Mesodermal cell (in vitro differentiated cells): ENCODE data around the gene SSTR5.
"Not testable (repeated sequence)": the region's sequence is repeated elsewhere in the genome, so short reads cannot be mapped to it uniquely, and the experiment has no call there.

Experiments
- H3K27ac ChIP-seq: 2 replicates; pipeline ENCODE4 v1.7.0; 2013; ENCODE audit warnings: mild to moderate bottlenecking, low read depth, low read length, moderate library complexity; ENCODE audit not compliant: severe bottlenecking
- H3K36me3 ChIP-seq: 2 replicates; pipeline ENCODE4 v1.7.1; 2013; ENCODE audit warnings: mild to moderate bottlenecking, low read length, moderate library complexity; ENCODE audit not compliant: control insufficient read depth, insufficient read depth
- H3K4me1 ChIP-seq: one replicate; pipeline ENCODE4 v1.7.1; 2013; ENCODE audit warnings: mild to moderate bottlenecking, low read length; ENCODE audit not compliant: insufficient read depth, control insufficient read depth, poor library complexity, severe bottlenecking
- H3K4me3 ChIP-seq: 2 replicates; pipeline ENCODE4 v1.7.0; 2013; ENCODE audit warnings: low read length, control low read depth, mild to moderate bottlenecking; ENCODE audit not compliant: insufficient read depth, poor library complexity, severe bottlenecking; ENCODE audit errors: extremely low read depth
- H3K9me3 ChIP-seq: 2 replicates; pipeline ENCODE4 v1.7.1; 2013; ENCODE audit warnings: mild to moderate bottlenecking, low read length, moderate library complexity; ENCODE audit not compliant: control insufficient read depth
- WGBS, 2 experiments: methylation state at CpG; one replicate each; pipeline ENCODE4 v1.1.5; 2013; ENCODE audit warnings: missing lambda C conversion rate in 2 of 2; ENCODE audit not compliant: insufficient coverage in 2 of 2; 5-methylcytosine and 5-hydroxymethylcytosine counted together

SSTR5 gene

GRCh38 chr16:1082952-1083675, 10.6 kb downstream of the SSTR5 start:
- Histone ChIP-seq H3K4me3 (no peak overlapping the region), H3K36me3 (no peaks in the 10 kb centered on the region), H3K9me3 (peaks cover 12% of the 10 kb centered on the region), H3K27ac (no peak overlapping the region), H3K4me1 (peaks cover 17% of the 10 kb centered on the region)
- 89 to 93% methylated on average over 25 to 30 of the region's 34 CpGs for whole genome bisulfite sequencing, 2 experiments

- Histone ChIP-seq H3K4me1 (peaks cover 23% of the 10 kb centered on the region), H3K9me3 (peaks cover 12% of the 10 kb centered on the region), H3K36me3 (no peaks in the 10 kb centered on the region), H3K4me3 (no peak overlapping the region), H3K27ac (no peak overlapping the region)
- WGBS, 2 experiments = 90 to 98% methylated on average over 5 of the region's 6 CpGs
Measured at GRCh38 chr16:1084971-1085370, 12.4 kb downstream of the SSTR5 start.

DNA sequence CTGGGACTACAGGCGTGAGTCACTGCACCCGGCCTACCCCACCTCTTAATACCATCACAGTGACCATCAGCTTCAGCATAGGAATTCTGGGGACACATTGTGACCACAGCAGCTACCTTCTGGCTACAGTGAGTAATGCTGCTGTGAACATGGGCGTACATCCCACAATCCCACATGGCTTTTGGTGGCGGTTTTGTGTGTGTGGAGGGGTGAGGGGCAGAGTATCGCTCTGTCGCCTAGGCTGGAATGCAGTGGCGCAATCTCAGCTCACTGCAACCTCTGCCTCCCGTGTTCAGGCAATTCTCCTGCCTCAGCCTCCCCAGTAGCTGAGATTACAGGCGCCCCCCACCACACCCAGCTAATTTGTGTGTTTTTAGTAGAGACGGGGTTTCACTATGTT, 13.9 kb downstream of the SSTR5 start:
- not testable (repeated sequence) for H3K4me3 ChIP-seq, H3K36me3 ChIP-seq, H3K27ac ChIP-seq
- Histone ChIP-seq H3K9me3 (peaks cover 12% of the 10 kb centered on the region), H3K4me1 (peaks cover 24% of the 10 kb centered on the region)
- WGBS, 2 experiments = 91 to 100% methylated on average over 2 to 6 of the region's 10 CpGs

DNA sequence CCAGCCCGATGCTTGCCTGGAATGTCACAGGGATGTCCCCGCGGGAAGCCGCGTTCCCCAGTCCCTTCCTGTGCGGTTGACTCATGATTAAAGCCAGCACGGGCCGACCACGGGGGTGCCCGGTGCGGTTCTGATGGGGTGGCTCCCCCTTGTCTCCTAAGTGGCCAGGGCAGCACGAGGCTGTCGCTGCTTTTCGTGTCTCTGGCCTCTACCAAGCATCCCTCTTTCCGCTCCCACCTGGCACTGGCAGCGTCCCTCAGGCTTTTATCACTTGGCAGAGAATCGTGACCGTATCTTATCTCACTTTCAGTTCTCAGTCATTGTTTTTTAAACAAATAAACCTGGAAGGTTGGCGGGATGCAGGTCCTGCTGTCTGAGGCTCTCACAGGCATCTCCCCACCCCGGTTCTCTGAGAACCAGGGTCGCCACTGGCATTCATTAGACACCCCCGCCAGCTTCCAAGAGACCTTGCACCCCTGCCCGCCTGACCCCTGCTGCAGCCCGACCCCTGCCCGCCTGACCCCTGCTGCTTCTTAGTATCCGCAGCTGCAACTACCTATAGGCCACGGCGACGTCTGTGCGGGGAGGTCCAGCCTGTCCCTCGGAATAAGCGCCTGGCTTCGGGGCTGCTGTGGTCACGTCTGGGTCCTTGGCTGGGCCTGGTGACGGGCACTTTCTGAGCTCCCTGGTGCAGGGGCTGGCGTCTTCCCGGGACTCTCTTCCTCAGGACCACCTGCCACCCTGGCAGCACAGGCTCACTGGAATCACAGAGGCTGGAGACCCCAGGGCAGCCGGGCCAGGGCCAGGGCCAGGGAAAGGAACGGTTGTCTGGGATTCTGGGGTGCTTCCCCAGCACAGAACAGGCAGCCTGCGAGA, 16.0 kb downstream of the SSTR5 start:
- Histone ChIP-seq H3K9me3 (peaks cover 12% of the 10 kb centered on the region), H3K4me1 (peaks cover 12% of the 10 kb centered on the region), H3K36me3 (no peaks in the 10 kb centered on the region), H3K4me3 (no peak overlapping the region), H3K27ac (no peak overlapping the region)
- 81 to 84% methylated on average over 37 to 40 of the region's 40 CpGs for WGBS, 2 experiments

- no peaks in the 10 kb centered on the region for H3K36me3 ChIP-seq
- peaks cover 12% of the 10 kb centered on the region for H3K9me3 ChIP-seq
- H3K27ac ChIP-seq = no peak overlapping the region
- WGBS, 2 experiments = 95 to 97% methylated on average over 13 to 17 of the region's 17 CpGs
- H3K4me3 ChIP-seq = no peak overlapping the region
- H3K4me1 ChIP-seq = peaks cover 12% of the 10 kb centered on the region
Measured at GRCh38 chr16:1089439-1089821, 16.9 kb downstream of the SSTR5 start.

- WGBS, 2 experiments = 82 to 84% methylated on average over 26 to 27 of the region's 38 CpGs
- Histone ChIP-seq H3K27ac (no peak overlapping the region), H3K4me3 (no peak overlapping the region), H3K9me3 (peaks cover 6% of the 10 kb centered on the region), H3K4me1 (peaks cover 12% of the 10 kb centered on the region), H3K36me3 (no peaks in the 10 kb centered on the region)
Measured at GRCh38 chr16:1089822-1090619, 17.5 kb downstream of the SSTR5 start.

GRCh38 chr16:1090620-1091587, 18.4 kb downstream of the SSTR5 start:
- H3K9me3 ChIP-seq = peaks cover under 1% of the 10 kb centered on the region
- peaks cover 12% of the 10 kb centered on the region for H3K4me1 ChIP-seq
- H3K36me3 ChIP-seq = no peaks in the 10 kb centered on the region
- no peak overlapping the region for H3K4me3 ChIP-seq
- no peak overlapping the region for H3K27ac ChIP-seq
- WGBS, 2 experiments = 79 to 86% methylated on average over 16 to 21 of the region's 27 CpGs

GRCh38 chr16:1091992-1092552, 19.5 kb downstream of the SSTR5 start:
- no peak overlapping the region for H3K27ac ChIP-seq
- peaks cover 19% of the 10 kb centered on the region for H3K4me1 ChIP-seq
- H3K9me3 ChIP-seq = no peaks in the 10 kb centered on the region
- H3K4me3 ChIP-seq = no peak overlapping the region
- WGBS, 2 experiments = 92 to 97% methylated on average over 16 to 20 of the region's 27 CpGs
- no peaks in the 10 kb centered on the region for H3K36me3 ChIP-seq

DNA sequence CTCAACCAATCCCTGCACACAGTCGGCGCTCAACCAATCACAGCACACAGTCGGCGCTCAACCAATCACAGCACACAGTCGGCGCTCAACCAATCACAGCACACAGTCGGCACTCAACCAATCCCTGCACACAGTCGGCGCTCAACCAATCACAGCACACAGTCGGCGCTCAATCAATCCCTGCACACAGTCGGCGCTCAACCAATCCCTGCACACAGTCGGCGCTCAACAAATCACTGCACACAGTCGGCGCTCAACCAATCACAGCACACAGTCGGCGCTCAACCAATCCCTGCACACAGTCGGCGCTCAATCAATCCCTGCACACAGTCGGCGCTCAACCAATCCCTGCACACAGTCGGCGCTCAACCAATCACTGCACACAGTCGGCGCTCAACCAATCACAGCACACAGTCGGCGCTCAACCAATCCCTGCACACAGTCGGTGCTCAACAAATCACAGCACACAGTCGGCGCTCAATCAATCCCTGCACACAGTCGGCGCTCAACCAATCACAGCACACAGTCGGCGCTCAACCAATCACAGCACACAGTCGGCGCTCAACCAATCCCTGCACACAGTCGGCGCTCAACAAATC, 20.2 kb downstream of the SSTR5 start:
- not testable (repeated sequence) for H3K4me3 ChIP-seq, H3K36me3 ChIP-seq, H3K27ac ChIP-seq, H3K9me3 ChIP-seq
- H3K4me1 ChIP-seq = peaks cover 26% of the 10 kb centered on the region
- 92 to 96% methylated on average over 11 to 17 of the region's 40 CpGs for WGBS, 2 experiments
